AG10803 (cell line): ENCODE results near the gene PRKAB1.

ENCODE experiments used
- DNase-seq: peaks from one replicate; pipeline ENCODE4 v3.0.0; 2010; ENCODE audit warnings: low read depth
- H3K4me3 ChIP-seq: 2 replicates; pipeline ENCODE4 v1.5.1; 2011; ENCODE audit warnings: mild to moderate bottlenecking, low read length, control low read depth
- CTCF ChIP-seq: conservative IDR thresholded peaks from 2 replicates; pipeline ENCODE4 v1.5.1; 2011; ENCODE audit warnings: mild to moderate bottlenecking, low read length, control low read depth, inconsistent platforms

Gene PRKAB1

GRCh38 chr12:119721306-119721705, 53.4 kb downstream of the PRKAB1 start:
- no peak for TF ChIP-seq CTCF
- H3K4me3 ChIP-seq, result no peak overlapping the region
- DNase-seq, result no peak

GRCh38 chr12:119725523-119725922, 57.6 kb downstream of the PRKAB1 start:
- no peak for TF ChIP-seq CTCF
- no peak for DNase-seq
- H3K4me3 ChIP-seq, result no peak overlapping the region

- TF ChIP-seq CTCF, result no peak
- no peak for DNase-seq
- no peak overlapping the region for H3K4me3 ChIP-seq
Observed at GRCh38 chr12:119727600-119728443, 59.9 kb downstream of the PRKAB1 start.

GRCh38 chr12:119728444-119728745, 60.5 kb downstream of the PRKAB1 start:
- no peak overlapping the region for H3K4me3 ChIP-seq
- DNase-seq, result no peak
- no peak for TF ChIP-seq CTCF

GRCh38 chr12:119729871-119730270, 61.9 kb downstream of the PRKAB1 start:
- TF ChIP-seq CTCF, result no peak

GRCh38 chr12:119730381-119730780, 62.4 kb downstream of the PRKAB1 start:
- no peak for TF ChIP-seq CTCF
- DNase-seq, result no peak
- no peak overlapping the region for H3K4me3 ChIP-seq

More at GRCh38 chr12:119729871-119730270, 61.9 kb downstream of the PRKAB1 start:
- no peak for DNase-seq
- H3K4me3 ChIP-seq, result no peak overlapping the region
